Activated CD4-positive, CD25-positive, alpha-beta regulatory T cell treated with anti-CD3 and anti-CD28 coated beads, Interleukin-2, amount 50 U/mL, for 72 hours (primary cell): ENCODE measurements around the gene FAXDC2.
"Not testable (repeated sequence)": the region's sequence is repeated elsewhere in the genome, so short reads cannot be mapped to it uniquely, and the experiment has no call there.

Experiments
- DNase-seq: peaks from one replicate; pipeline ENCODE4 v3.0.0; 2021

FAXDC2 gene

DNA sequence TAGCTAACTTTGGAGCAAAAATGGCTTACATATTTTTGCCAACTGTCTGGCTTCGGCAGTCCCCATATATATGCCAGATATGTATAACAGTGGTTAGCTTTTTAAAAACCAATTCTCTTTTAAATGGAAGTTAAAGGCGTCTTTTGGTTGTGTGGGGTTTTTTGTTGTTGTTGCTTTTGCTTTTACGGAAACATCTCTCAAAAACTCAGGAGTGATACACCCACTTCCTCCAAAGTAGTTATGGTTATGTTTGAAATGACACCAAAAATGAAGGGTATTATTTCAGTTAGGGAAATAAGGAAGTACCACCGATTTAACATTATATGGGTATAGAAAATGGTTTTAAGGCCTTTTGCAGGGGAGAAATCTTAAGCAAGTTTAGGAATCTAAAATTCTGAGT, 10.4 kb upstream of the FAXDC2 start:
- no peak for DNase-seq

GRCh38 chr5:154860123-154860522, 9.7 kb upstream of the FAXDC2 start:
- no peak for DNase-seq

DNA sequence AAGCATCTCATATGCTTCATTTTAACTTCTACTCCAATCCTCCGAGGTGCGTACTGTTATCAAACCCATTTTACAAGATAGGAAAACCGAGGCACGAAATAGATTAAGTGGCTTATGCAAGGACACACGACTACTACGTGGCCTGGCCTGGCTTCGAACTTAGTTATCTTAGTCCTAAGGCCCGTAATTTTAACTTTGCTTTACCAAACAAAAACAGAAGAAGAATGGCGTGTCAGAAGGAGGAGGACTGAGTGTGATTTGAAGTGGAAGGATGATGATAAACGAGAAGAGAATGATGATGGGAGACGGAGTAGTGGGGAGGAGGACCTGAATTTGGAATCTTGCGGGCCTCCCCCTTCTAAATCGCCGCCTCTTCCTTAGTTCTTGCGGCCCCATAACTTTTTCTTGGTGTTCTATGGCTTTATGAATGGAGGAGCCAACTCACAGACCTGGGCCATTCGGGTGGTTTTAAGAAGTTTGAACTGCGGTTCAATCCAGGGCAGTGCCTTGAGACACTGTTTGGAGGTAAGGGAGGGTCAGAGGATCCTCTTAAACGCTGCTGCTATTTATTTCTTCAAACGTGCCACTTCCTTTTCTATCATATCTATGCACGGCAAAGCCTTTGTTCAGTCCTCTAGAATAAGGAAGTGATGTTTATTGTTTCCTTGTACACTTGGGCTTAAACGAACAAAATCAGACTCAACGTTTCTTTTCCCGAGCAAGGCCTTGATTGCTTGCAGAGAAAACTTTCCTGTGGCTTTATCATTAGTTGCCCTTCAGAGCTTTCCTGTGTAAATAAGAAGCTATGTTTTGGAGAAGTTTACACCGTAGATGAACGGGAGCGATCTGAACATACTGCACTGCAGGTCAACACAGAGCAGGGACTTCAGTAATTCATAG, 8.8 kb upstream of the FAXDC2 start:
- DNase-seq: no peak

- peak; percentile 97 for DNase-seq
These were observed 8.0 kb upstream of the FAXDC2 start, which contains the start of gene CNOT8 for GRCh38 chr5:154858297-154858971. TSS of gene CNOT8 (plus strand) at chr5:154858627. CDS start at chr5:154863279, 4,652 bp downstream.

- peak; percentile 80 for DNase-seq
These were observed 7.3 kb upstream of the FAXDC2 start for GRCh38 chr5:154857530-154858296.

GRCh38 chr5:154851351-154851750, 948 bp upstream of the FAXDC2 start:
- no peak for DNase-seq

- DNase-seq: no peak
These were observed 607 bp downstream of the FAXDC2 start for GRCh38 chr5:154849791-154850201.

DNA sequence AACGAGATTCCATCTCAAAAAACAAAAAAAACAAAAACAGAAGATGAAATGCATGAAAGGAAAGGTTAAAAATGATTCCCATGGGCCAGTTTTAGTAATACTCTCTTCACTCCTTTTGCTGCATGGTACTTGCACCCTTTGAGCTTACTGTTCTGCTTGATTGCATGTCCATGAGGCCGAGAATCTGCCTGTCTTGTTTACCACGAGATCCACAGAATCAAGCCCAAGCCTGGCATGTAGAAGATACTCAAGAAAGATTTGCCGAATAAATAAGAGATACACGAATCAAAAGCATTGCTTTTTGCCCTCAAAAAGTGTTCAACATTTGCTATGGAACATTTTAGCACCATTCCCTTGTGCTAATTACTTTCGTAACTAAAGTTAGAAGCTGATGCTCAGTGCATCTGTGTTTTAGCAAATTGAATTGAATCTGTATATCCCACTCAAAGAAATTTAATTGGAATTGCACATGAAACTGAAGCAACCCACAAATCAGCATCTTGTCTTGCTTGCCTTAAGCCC, 1.1 kb downstream of the FAXDC2 start:
- no peak for DNase-seq

DNA sequence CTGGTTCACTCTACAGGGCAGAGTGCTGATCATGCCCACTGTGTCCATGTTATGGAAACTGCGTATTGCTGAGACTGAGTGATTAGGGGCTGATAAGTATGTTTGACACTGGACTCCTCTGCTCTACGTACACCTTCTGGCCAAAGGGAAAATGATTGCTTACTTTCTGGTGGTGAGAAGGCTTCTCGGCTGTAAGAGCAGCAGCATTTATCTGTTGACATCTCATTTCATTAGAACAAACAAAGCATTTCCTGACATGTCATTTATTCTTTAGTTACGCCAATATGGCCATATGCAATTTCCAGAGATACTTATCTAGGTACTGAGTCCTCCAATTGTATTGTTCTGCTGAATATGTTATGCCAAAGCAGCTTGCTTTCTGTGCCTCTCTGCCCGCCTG, 5.6 kb downstream of the FAXDC2 start:
- DNase-seq: no peak

GRCh38 chr5:154842689-154843530, 7.5 kb downstream of the FAXDC2 start:
- DNase-seq: no peak

- DNase-seq: no peak
These were observed 9.1 kb downstream of the FAXDC2 start for GRCh38 chr5:154841273-154841661.

DNA sequence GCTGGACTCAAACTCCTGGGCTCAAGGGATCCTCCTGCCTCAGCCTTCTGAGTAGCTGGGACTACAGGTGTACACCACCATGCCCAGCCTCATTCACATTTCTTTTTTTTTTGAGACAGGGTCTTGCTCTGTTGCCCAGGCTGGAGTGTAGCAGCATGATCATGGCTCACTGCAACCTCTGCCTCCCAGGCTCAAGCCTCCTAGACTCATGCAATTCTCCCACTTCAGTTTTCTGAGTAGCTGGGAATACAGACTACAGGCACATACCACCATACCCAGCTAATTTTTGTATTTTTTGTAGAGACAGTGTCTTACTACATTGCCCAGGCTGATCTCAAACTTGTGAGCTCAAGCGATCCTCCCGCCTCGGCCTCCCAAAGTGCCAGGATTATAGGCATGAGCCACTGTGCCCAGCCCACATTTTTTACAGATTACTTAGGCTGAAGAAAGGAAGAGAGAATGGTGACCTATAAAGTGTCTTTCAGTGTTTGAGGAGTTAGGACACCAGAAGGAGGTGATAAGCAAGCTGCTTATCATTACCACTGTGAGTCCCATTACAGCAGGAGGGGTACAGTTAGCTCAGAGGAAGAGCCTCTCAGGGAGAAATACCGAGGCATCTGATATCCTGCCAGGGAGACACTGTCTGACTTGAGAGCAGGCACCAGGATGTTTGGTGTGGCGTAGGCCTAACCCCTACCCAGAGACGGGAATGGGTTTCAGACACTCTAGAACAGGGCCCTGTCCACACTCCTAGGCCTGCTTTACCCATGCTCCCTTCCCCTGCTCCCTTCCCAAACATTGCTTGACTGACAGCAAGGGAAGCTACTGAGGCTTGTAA, 9.7 kb downstream of the FAXDC2 start:
- no peak for DNase-seq

GRCh38 chr5:154837009-154837901, 13.1 kb downstream of the FAXDC2 start:
- DNase-seq: no peak

GRCh38 chr5:154836225-154836624, 14.2 kb downstream of the FAXDC2 start:
- DNase-seq: no peak

- DNase-seq: not testable (repeated sequence)
These were observed 14.7 kb downstream of the FAXDC2 start for GRCh38 chr5:154835701-154836052.

DNA sequence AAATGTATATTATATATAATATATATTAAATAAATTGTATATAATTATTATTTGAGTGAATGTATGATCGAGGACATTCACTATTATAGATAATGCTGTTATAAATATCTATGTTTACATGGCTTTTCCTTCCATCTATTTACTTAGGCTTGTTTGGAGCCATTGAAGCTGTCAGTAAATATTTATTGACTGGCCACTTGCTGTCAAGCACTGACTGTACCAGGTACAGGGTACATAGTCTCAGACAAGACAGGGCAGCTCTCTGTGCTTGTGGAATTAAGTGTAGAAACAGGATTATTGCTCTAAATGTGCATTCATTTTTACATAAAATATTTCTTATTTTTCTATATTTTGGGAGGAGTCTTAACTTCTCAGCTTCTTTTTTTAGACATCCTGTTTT, 16.4 kb downstream of the FAXDC2 start:
- no peak for DNase-seq

DNA sequence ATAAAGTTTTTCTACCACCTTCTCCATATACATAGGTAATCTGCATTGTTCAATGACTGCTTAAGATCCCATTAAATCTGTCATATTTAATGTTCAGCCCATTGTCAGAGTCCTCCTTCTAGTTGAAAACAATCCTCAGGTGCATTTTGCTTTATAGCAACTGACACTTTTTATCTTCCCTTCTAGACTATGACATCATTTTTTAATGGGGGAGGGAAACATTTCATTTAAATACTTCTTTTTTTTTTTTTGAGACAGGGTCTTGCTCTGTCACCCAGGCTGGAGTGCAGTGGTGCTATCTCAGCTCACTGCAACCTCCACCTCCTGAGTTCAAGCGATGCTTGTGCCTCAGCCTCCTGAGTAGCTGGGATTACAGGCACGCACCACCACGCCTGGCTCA, 17.6 kb downstream of the FAXDC2 start:
- not testable (repeated sequence) for DNase-seq

GRCh38 chr5:154831451-154831850, 19.0 kb downstream of the FAXDC2 start:
- no peak for DNase-seq

DNA sequence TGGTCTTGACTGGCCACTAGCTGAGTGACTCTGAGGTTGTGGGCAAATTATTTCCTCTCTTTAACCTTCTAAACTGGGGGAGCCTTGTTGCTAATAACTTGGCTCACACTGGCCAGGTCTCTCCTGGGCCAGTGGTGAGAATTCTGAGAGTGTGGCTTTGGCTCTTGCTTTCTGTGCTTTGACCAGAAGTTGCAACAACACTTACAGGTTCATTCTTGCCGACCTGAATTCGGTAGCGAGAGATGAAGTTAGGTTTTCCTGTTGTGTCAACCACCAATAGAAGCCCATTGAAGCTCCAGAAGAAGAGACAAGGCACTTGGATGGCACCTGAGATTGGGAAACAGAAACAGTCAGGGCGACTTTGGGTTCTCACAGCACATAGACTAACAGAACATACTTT, 19.8 kb downstream of the FAXDC2 start:
- DNase-seq: no peak

DNA sequence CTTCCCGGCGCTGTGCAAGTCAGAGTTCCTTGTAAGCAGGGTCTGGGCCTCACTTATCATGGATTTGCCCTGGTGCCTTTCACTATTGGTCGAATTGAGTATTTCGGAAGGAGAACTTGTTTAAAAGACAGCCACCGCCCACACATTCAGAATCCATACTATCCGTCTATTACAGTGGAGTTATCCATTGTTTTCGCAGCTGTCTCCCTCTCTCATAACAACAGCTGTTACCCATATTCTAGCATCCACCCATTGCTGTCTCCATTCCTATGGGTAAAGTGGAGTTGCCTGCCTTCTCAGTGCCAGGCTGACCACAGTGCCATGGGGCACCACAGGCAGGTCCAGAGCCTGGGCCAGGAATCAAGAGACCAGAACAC, 20.2 kb downstream of the FAXDC2 start:
- no peak for DNase-seq
